GM21526 (cell line): ENCODE results near the gene THAP10.

ENCODE experiments used
- ATAC-seq: cut with Tn5 transposase; IDR thresholded peaks from one replicate; pipeline ENCODE4 v1.9.1; 2021; ENCODE audit warnings: moderate library complexity; ENCODE audit not compliant: unreplicated experiment, low FRiP score

The THAP10 gene

GRCh38 chr15:70855764-70856163 is 36.5 kb downstream of the THAP10 start:
- ATAC-seq, result no peak

- no peak for ATAC-seq
These were observed 37.6 kb downstream of the THAP10 start for GRCh38 chr15:70854666-70854976.

- no peak for ATAC-seq
These were observed 38.1 kb downstream of the THAP10 start, which contains the start of gene LARP6 for GRCh38 chr15:70853973-70854665. Gene LARP6, minus strand, starts transcription at chr15:70854157. Its CDS starts 69 bp downstream, at chr15:70854088.

- ATAC-seq, result no peak
These were observed 38.8 kb downstream of the THAP10 start for GRCh38 chr15:70853318-70853972.

GRCh38 chr15:70852501-70853317 is 39.5 kb downstream of the THAP10 start:
- no peak for ATAC-seq

GRCh38 chr15:70851889-70852288 is 40.3 kb downstream of the THAP10 start:
- ATAC-seq, result no peak

GRCh38 chr15:70845602-70846360 is 46.5 kb downstream of the THAP10 start:
- no peak for ATAC-seq

GRCh38 chr15:70837476-70837875 is 54.8 kb downstream of the THAP10 start:
- no peak for ATAC-seq

GRCh38 chr15:70835841-70836240 is 56.4 kb downstream of the THAP10 start:
- ATAC-seq, result no peak

- ATAC-seq, result no peak
These were observed 56.8 kb downstream of the THAP10 start for GRCh38 chr15:70835415-70835814.

- ATAC-seq, result no peak
These were observed 57.2 kb downstream of the THAP10 start for GRCh38 chr15:70834999-70835398.

GRCh38 chr15:70833861-70834765 is 58.1 kb downstream of the THAP10 start:
- ATAC-seq, result no peak

GRCh38 chr15:70833422-70833821 is 58.8 kb downstream of the THAP10 start:
- no peak for ATAC-seq

- ATAC-seq, result no peak
These were observed 60.1 kb downstream of the THAP10 start for GRCh38 chr15:70832176-70832575.
